HL-60 (cell line): ENCODE data around the gene PRDM10.

Experiments used
- DNase-seq, 2 experiments: peaks; one replicate each; pipeline ENCODE4 v3.0.0-alpha.2; 2010 to 2020; ENCODE audit warnings: low read depth in 1 of 2, low spot score in 1 of 2
- H3K27ac ChIP-seq: fragments of 250-450 bp; sonication (Bioruptor Pico); replicated peaks from 2 replicates; pipeline ENCODE4 v1.5.1; 2020; ENCODE audit warnings: mild to moderate bottlenecking, moderate library complexity
- H3K27me3 ChIP-seq: fragments of 250-450 bp; sonication (Bioruptor Pico); 2 replicates; pipeline ENCODE4 v1.5.1; 2021; ENCODE audit warnings: mild to moderate bottlenecking, moderate library complexity; ENCODE audit not compliant: insufficient read depth, poor library complexity, severe bottlenecking
- H3K4me3 ChIP-seq: replicated peaks from 2 replicates; pipeline ENCODE4 v1.5.1; 2011; ENCODE audit warnings: mild to moderate bottlenecking, control low read depth, low read length; ENCODE audit not compliant: insufficient read depth
- GABPA ChIP-seq: IDR thresholded peaks from 2 replicates; pipeline ENCODE4 v1.6.1; 2012; ENCODE audit warnings: low read depth
- POLR2AphosphoS5 ChIP-seq: IDR thresholded peaks from 2 replicates; pipeline ENCODE4 v1.6.1; 2012; ENCODE audit warnings: low read depth
- SPI1 ChIP-seq: IDR thresholded peaks from 2 replicates; pipeline ENCODE4 v1.6.1; 2012; ENCODE audit warnings: low read depth, mild to moderate bottlenecking, borderline replicate concordance
- long read RNA-seq: library from polyadenylated mRNA; unstranded; transcript quantifications from one replicate; pipeline ENCODE4 v2.0.0, GENCODE V29; 2020
- TF ChIP-seq, protein P1 (sequence below): IDR thresholded peaks from one replicate; pipeline ENCODE4 v1.5.1; 2011; ENCODE audit warnings: low read length, control low read depth, inconsistent platforms; ENCODE audit not compliant: insufficient read depth
- TF ChIP-seq, protein P2 (sequence below): IDR thresholded peaks from 2 replicates; pipeline ENCODE4 v1.6.1; 2012; ENCODE audit warnings: low read depth; ENCODE audit not compliant: insufficient replicate concordance

PRDM10 gene, protein sequence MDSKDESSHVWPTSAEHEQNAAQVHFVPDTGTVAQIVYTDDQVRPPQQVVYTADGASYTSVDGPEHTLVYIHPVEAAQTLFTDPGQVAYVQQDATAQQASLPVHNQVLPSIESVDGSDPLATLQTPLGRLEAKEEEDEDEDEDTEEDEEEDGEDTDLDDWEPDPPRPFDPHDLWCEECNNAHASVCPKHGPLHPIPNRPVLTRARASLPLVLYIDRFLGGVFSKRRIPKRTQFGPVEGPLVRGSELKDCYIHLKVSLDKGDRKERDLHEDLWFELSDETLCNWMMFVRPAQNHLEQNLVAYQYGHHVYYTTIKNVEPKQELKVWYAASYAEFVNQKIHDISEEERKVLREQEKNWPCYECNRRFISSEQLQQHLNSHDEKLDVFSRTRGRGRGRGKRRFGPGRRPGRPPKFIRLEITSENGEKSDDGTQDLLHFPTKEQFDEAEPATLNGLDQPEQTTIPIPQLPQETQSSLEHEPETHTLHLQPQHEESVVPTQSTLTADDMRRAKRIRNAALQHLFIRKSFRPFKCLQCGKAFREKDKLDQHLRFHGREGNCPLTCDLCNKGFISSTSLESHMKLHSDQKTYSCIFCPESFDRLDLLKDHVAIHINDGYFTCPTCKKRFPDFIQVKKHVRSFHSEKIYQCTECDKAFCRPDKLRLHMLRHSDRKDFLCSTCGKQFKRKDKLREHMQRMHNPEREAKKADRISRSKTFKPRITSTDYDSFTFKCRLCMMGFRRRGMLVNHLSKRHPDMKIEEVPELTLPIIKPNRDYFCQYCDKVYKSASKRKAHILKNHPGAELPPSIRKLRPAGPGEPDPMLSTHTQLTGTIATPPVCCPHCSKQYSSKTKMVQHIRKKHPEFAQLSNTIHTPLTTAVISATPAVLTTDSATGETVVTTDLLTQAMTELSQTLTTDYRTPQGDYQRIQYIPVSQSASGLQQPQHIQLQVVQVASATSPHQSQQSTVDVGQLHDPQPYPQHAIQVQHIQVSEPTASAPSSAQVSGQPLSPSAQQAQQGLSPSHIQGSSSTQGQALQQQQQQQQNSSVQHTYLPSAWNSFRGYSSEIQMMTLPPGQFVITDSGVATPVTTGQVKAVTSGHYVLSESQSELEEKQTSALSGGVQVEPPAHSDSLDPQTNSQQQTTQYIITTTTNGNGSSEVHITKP
- long read RNA-seq, full-length matches to known transcripts, result 1 of 6 reads
- long read RNA-seq, partial matches to known transcripts, result 3 of 6 reads
- long read RNA-seq, other reads (novel, unspliced or antisense), result 2 of 6 reads

DNA sequence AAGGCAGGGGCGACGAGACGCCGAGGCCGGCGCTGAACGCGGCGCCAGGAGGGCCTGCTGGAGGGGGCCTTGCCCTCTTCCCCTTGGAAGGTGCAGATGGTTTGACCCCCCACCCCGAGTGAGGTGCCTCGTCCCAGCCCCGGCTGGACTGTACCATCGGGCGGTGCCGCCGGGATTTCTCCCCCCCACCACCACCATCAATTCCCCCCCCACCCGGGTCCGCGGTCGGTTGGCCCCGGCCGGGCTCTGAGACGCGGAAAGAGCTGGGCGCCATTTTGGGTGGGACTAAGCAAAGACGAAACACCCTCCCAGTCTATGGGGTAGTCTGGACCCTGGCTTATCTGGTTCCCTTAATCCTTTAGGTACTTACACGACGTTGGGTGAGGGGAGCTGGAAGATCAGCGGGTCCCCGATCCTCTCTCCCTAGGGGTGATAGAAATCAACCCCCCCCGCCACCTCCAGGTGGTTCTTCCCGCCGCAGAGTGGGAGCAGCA is at the start of gene PRDM10:
TSS of gene PRDM10 (minus strand) at position 484 of the 494 bp plus-strand sequence. CDS start 41,871 bp downstream, outside the sequence.
- H3K27ac ChIP-seq, result peak within 1 kb of the TSS; percentile 100
- H3K4me3 ChIP-seq, result peak within 1 kb of the TSS; percentile 51
- H3K27me3 ChIP-seq, result no peaks in the 10 kb centered on the region
- peak; percentile 85 to 89 for DNase-seq
- TF ChIP-seq GABPA (no peak), POLR2AphosphoS5 (peak; percentile 63)
- TF ChIP-seq, protein P1, sequence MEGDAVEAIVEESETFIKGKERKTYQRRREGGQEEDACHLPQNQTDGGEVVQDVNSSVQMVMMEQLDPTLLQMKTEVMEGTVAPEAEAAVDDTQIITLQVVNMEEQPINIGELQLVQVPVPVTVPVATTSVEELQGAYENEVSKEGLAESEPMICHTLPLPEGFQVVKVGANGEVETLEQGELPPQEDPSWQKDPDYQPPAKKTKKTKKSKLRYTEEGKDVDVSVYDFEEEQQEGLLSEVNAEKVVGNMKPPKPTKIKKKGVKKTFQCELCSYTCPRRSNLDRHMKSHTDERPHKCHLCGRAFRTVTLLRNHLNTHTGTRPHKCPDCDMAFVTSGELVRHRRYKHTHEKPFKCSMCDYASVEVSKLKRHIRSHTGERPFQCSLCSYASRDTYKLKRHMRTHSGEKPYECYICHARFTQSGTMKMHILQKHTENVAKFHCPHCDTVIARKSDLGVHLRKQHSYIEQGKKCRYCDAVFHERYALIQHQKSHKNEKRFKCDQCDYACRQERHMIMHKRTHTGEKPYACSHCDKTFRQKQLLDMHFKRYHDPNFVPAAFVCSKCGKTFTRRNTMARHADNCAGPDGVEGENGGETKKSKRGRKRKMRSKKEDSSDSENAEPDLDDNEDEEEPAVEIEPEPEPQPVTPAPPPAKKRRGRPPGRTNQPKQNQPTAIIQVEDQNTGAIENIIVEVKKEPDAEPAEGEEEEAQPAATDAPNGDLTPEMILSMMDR, result no peak

DNA sequence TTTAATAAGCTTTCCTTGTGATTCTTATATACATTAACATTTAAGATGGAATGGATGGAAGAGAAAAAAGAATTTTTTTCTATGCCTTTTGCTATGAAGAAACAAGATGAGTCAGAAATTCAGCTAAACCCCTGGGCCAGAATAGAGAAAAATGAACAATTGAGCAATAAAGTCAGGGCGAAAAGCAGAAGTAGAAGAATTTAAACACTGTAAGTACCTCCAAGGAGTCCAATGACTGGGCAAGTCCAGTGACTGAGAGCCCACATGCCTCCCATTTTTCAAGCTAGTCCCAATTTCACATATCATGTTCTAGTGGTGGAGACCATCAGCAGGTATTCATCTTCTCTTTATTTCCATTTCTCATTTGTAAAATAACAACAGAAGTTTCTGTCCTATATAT is 48.4 kb upstream of the PRDM10 start:
- DNase-seq, result peak; percentile 75 to 81
- peak; percentile 65; the same call in 1 of the 2 replicates for TF ChIP-seq SPI1
- TF ChIP-seq POLR2AphosphoS5, result no peak
- peak overlapping the region; percentile 65 for H3K27ac ChIP-seq
- no peaks in the 10 kb centered on the region for H3K27me3 ChIP-seq
- H3K4me3 ChIP-seq, result no peak overlapping the region

DNA sequence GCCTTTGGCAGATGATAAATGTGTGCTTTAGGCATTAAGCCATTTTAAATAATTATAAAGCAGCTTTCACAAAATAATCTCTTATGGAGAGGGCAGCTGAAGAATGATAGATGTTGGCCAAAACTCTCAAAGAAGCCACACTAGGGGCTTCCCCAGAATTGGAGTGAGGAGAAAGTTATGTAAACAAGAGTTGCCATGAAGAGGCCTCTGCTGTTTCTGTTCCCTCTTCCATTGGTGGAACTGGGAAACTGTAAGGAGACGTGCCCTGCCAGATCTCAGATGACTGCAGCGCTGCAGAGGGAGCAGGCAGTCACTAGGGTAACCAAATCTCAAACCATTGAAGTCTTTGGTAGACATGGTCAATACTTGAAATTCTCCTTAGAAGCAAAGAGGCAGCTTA is 47.6 kb upstream of the PRDM10 start:
- Histone ChIP-seq H3K27ac (peak overlapping the region; percentile 65), H3K27me3 (no peaks in the 10 kb centered on the region), H3K4me3 (no peak overlapping the region)
- no peak for TF ChIP-seq GABPA
- no peak for TF ChIP-seq POLR2AphosphoS5
- TF ChIP-seq, protein P1, result no peak
- TF ChIP-seq, protein P2, sequence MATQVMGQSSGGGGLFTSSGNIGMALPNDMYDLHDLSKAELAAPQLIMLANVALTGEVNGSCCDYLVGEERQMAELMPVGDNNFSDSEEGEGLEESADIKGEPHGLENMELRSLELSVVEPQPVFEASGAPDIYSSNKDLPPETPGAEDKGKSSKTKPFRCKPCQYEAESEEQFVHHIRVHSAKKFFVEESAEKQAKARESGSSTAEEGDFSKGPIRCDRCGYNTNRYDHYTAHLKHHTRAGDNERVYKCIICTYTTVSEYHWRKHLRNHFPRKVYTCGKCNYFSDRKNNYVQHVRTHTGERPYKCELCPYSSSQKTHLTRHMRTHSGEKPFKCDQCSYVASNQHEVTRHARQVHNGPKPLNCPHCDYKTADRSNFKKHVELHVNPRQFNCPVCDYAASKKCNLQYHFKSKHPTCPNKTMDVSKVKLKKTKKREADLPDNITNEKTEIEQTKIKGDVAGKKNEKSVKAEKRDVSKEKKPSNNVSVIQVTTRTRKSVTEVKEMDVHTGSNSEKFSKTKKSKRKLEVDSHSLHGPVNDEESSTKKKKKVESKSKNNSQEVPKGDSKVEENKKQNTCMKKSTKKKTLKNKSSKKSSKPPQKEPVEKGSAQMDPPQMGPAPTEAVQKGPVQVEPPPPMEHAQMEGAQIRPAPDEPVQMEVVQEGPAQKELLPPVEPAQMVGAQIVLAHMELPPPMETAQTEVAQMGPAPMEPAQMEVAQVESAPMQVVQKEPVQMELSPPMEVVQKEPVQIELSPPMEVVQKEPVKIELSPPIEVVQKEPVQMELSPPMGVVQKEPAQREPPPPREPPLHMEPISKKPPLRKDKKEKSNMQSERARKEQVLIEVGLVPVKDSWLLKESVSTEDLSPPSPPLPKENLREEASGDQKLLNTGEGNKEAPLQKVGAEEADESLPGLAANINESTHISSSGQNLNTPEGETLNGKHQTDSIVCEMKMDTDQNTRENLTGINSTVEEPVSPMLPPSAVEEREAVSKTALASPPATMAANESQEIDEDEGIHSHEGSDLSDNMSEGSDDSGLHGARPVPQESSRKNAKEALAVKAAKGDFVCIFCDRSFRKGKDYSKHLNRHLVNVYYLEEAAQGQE, result no peak
- DNase-seq, result no peak

DNA sequence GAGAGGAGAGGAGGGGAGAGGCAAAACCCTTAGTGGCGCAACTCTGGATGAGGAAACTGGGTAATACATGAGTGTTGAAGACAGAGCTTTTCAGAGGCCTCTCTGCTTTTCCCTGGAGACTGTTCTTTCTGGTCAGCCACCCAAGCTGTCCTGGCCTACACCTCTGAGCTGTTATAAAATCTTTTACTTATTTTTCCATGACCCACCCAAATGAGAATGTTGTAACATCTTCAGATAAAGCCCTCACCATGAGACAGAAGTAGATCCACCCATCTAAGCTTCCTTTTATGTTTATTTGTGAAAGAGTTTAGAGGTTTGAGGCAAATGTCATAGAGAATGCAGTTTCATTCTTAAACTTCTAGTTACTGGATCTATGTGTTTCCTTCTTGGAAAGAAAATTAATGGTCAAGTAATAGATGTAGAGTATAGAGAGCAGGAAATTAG is 46.7 kb upstream of the PRDM10 start:
- DNase-seq, result peak; percentile 70 to 91
- Histone ChIP-seq H3K27ac (peak overlapping the region; percentile 65), H3K4me3 (no peak overlapping the region), H3K27me3 (no peaks in the 10 kb centered on the region)
- TF ChIP-seq SPI1, result no peak
- TF ChIP-seq GABPA, result no peak
- no peak for TF ChIP-seq POLR2AphosphoS5
- TF ChIP-seq, protein P1, result no peak
- TF ChIP-seq, protein P2, result no peak
